ENCODE measurements around the gene GJA4. TPM values are rescaled to one million over a fixed set of nuclear protein-coding genes. Genes with fewer than 3 reads are reported as not detected.
"Not testable (repeated sequence)": the region's sequence is repeated elsewhere in the genome, so short reads cannot be mapped to it uniquely, and the experiment has no call there.

Gene GJA4
- total and polyA plus RNA-seq, 2 donors (not counting 3 experiments of a cell fraction or from before 2014, with no cell fraction given) = 22.1 to 175 TPM

DNA sequence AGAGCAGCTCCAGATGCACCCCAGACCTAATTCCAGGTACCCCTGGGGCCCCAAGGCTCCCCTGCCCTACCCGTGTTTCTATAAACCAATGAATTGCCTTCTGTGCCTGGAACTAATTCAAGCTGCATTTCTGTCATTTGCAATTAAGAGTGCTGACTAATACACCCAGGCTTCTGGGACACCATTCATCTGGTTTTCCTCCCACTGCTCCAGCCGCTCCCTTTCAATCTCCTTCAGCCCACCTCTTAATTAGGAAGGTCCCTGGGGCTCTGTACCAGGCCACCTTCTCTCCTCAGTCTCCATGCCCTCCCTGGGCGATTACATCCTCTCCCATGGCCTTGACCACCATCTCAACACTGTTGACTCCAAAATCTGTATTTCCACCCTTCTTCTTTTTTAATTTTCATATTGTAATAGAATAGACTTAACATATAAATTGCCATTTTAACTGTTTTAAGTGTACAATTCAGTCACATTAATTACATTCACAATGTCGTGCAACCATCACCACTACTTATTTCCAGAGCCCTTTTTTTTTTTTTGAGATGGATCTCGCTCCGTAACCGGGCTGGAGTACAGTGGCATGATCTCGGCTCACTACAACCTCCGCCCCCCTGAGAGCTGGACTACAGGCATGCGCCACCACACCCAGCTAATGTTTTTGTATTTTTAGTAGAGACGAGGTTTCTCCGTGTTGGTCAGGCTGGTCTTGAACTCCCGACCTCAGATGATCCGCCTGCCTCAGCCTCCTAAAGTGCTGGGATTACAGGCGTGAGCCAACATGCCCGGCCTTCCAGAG is 21.0 kb upstream of the GJA4 start:
- TF ChIP-seq POLR2AphosphoS5 (IDR thresholded peaks at IDR 0.05; ENCODE audit: insufficient read depth, low read depth, low read length) (no peak), JUN (IDR thresholded peaks at IDR 0.05; ENCODE audit: borderline replicate concordance, insufficient read depth, insufficient read length, low read depth) (no peak), FOS (IDR thresholded peaks at IDR 0.05; ENCODE audit: borderline replicate concordance, insufficient read depth, low read length) (no peak), EZH2 (IDR thresholded peaks at IDR 0.05; ENCODE audit: borderline replicate concordance, low read depth, low read length, severe bottlenecking) (no peak), GATA2 (IDR thresholded peaks at IDR 0.05; ENCODE audit: insufficient read depth, insufficient read length, low read depth, low read length) (no peak), POLR2A (IDR thresholded peaks at IDR 0.05; ENCODE audit: low read depth, low read length) (no peak), MYC (IDR thresholded peaks at IDR 0.05; ENCODE audit: low read depth, low read length) (no peak)
- TF ChIP-seq, protein P1, sequence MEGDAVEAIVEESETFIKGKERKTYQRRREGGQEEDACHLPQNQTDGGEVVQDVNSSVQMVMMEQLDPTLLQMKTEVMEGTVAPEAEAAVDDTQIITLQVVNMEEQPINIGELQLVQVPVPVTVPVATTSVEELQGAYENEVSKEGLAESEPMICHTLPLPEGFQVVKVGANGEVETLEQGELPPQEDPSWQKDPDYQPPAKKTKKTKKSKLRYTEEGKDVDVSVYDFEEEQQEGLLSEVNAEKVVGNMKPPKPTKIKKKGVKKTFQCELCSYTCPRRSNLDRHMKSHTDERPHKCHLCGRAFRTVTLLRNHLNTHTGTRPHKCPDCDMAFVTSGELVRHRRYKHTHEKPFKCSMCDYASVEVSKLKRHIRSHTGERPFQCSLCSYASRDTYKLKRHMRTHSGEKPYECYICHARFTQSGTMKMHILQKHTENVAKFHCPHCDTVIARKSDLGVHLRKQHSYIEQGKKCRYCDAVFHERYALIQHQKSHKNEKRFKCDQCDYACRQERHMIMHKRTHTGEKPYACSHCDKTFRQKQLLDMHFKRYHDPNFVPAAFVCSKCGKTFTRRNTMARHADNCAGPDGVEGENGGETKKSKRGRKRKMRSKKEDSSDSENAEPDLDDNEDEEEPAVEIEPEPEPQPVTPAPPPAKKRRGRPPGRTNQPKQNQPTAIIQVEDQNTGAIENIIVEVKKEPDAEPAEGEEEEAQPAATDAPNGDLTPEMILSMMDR (IDR thresholded peaks at IDR 0.05; ENCODE audit: extremely low read depth in 1 of 2, insufficient read depth in 1 of 2, low read depth in 1 of 2, low read length in 2 of 2) = no peak
- TF ChIP-seq, protein P2, sequence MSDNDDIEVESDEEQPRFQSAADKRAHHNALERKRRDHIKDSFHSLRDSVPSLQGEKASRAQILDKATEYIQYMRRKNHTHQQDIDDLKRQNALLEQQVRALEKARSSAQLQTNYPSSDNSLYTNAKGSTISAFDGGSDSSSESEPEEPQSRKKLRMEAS (IDR thresholded peaks at IDR 0.05; ENCODE audit: insufficient read depth, insufficient read length) = no peak
- H4K20me1 ChIP-seq (replicated peaks; ENCODE audit: control insufficient read depth, extremely low read depth, insufficient read depth, low read length) = no peaks in the 10 kb centered on the region
- no peaks in the 10 kb centered on the region for H3K4me1 ChIP-seq (ENCODE audit: control insufficient read depth, extremely low read depth, insufficient read depth, low read length)
- H3K27me3 ChIP-seq (ENCODE audit: control insufficient read depth in 2 of 2, insufficient read depth in 2 of 2, low read length in 2 of 2) = no peaks in the 10 kb centered on the region
- no peak overlapping the region for H3K4me2 ChIP-seq (ENCODE audit: insufficient read depth, low read length)
- no peak overlapping the region for H3K9ac ChIP-seq (replicated peaks; ENCODE audit: extremely low read depth, insufficient read depth, low read length)
- H2AFZ ChIP-seq (ENCODE audit: low read depth, low read length) = no peak overlapping the region
- intact Hi-C loops (cut with micrococcal nuclease) (no loop called here), dilution Hi-C loops (cut with MboI; ENCODE audit: extremely low pct_ligation_motif_present, low sequenced_read_pairs) (no loop called here)
- no TSS peak for BruUV-seq (replicated peaks)
- H3K27ac ChIP-seq (ENCODE audit: insufficient read depth, low read depth, low read length) = no peak overlapping the region
- FAIRE-seq = no peak
- no peaks in the 10 kb centered on the region for H3K9me1 ChIP-seq (replicated peaks; ENCODE audit: control insufficient read depth, extremely low read depth, insufficient read depth, low read length)
- no peak overlapping the region for H3K4me3 ChIP-seq (replicated peaks in 1 of 3; ENCODE audit: insufficient read depth in 1 of 3, low read depth in 1 of 3, low read length in 3 of 3)
- no peaks in the 10 kb centered on the region for H3K79me2 ChIP-seq (ENCODE audit: control insufficient read depth, insufficient read depth, low read length)
- CTCF ChIA-PET = interaction anchor here (1.6 kb wide), 1 partner anchor 28 kb away, joined by 7 read pairs; no protein-coding TSS in a partner anchor
- POLR2A ChIA-PET = no interaction called here
- H3K36me3 ChIP-seq (ENCODE audit: control insufficient read depth in 2 of 2, extremely low read depth in 1 of 2, insufficient read depth in 2 of 2, low read length in 2 of 2) = no peaks in the 10 kb centered on the region
- DNase-seq (ENCODE audit: low read depth, low spot score) = no peak
- no peaks in the 10 kb centered on the region for H3K9me3 ChIP-seq (replicated peaks; ENCODE audit: control insufficient read depth, insufficient read depth, low read length)

DNA sequence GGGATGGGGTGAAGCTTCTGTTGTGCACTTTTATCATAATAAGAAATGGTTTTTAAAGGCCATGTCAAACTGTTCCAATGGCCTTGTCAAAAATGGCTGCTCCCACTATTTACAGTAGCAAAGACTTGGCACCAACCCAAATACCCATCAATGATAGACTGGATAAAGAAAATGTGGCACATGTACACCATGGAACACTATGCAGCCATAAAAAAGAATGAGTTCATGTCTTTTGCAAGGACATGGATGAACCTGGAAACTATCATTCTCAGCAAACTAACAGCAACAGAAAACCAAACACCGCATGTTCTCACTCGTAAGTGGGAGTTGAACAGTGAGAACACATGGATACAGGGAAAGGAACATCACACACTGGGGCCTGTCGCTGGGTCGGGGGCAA is 19.7 kb upstream of the GJA4 start:
- CTCF ChIA-PET; POLR2A ChIA-PET; H3K27ac ChIP-seq (ENCODE audit: insufficient read depth, low read depth, low read length); H3K4me1 ChIP-seq (ENCODE audit: control insufficient read depth, extremely low read depth, insufficient read depth, low read length); intact Hi-C loops (cut with micrococcal nuclease); DNase-seq (ENCODE audit: low read depth, low spot score); H4K20me1 ChIP-seq (replicated peaks; ENCODE audit: control insufficient read depth, extremely low read depth, insufficient read depth, low read length); H3K9ac ChIP-seq (replicated peaks; ENCODE audit: extremely low read depth, insufficient read depth, low read length); H3K36me3 ChIP-seq (ENCODE audit: control insufficient read depth in 2 of 2, extremely low read depth in 1 of 2, insufficient read depth in 2 of 2, low read length in 2 of 2); H3K4me3 ChIP-seq (replicated peaks in 1 of 3; ENCODE audit: insufficient read depth in 1 of 3, low read depth in 1 of 3, low read length in 3 of 3); H3K9me1 ChIP-seq (replicated peaks; ENCODE audit: control insufficient read depth, extremely low read depth, insufficient read depth, low read length); BruUV-seq (replicated peaks); H3K9me3 ChIP-seq (replicated peaks; ENCODE audit: control insufficient read depth, insufficient read depth, low read length); H3K4me2 ChIP-seq (ENCODE audit: insufficient read depth, low read length); H3K79me2 ChIP-seq (ENCODE audit: control insufficient read depth, insufficient read depth, low read length); dilution Hi-C loops (cut with MboI; ENCODE audit: extremely low pct_ligation_motif_present, low sequenced_read_pairs); FAIRE-seq; H3K27me3 ChIP-seq (ENCODE audit: control insufficient read depth in 2 of 2, insufficient read depth in 2 of 2, low read length in 2 of 2); H2AFZ ChIP-seq (ENCODE audit: low read depth, low read length): not testable (repeated sequence)
